Measurements from ENCODE around the gene KCNAB1. TPM values are rescaled to one million over a fixed set of nuclear protein-coding genes. Genes with fewer than 3 reads are reported as not detected.

Gene KCNAB1
- polyA plus RNA-seq, 2 donors, result 0.61 to 1.3 TPM

DNA sequence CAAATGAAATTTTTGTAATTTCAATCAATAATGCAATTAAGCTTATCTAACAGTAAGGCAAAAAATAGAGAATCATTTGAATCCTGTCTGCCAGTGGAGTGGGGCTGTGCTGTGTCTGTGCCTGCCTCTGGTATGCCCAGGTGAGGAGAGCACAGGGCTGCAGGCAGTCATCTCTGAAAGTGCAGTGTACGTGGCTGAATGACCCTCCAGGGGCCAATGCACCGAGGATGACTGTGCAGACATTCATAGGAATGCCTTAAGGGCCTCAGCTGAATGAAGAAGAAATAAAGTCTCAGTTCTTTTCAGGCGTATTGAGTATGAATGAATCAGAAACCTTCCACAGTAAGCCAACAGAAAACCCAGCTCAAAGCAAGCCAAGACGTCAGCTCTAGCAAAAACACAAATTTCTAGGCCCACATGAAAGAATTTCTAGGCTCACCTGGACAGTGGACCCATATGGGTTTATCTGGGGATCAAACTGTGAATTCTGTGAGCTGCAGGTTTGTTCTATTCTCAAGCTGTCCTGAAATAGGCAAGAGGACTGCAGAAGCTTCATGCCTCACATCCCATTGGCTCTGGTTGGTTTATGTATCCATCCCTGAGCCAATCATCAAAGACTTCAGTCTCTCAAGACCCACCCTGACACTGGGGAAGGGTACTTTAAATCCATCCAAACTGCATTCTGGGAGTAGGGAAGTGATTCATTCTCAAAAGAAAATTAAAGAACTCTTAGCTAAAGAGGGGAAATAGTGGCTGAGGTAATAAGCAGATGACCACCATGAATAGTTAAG, 311.2 kb downstream of the KCNAB1 start:
- Histone ChIP-seq H3K36me3 (ENCODE audit: control insufficient read depth in 2 of 2, insufficient read depth in 2 of 2, low read length in 1 of 2) (no peaks in the 10 kb centered on the region), H3K4me1 (ENCODE audit: control insufficient read depth in 2 of 2, insufficient read depth in 2 of 2, low read length in 1 of 2) (peaks cover 0 to 6% of the 10 kb centered on the region in 2 donors), H3K9me3 (ENCODE audit: control insufficient read depth in 2 of 2, insufficient read depth in 1 of 2, low read depth in 1 of 2, low read length in 1 of 2) (no peaks in the 10 kb centered on the region), H3K27me3 (ENCODE audit: control insufficient read depth in 1 of 2, insufficient read depth in 2 of 2, low read length in 2 of 2) (no peaks in the 10 kb centered on the region), H3K27ac (ENCODE audit: low read depth in 2 of 2, low read length in 1 of 2) (no peak overlapping the region), H3K4me3 (ENCODE audit: low read depth in 1 of 2, low read length in 2 of 2) (no peak overlapping the region)
- 47 to 64% methylated on average over 4 of the region's 4 CpGs for WGBS, 2 donors

DNA sequence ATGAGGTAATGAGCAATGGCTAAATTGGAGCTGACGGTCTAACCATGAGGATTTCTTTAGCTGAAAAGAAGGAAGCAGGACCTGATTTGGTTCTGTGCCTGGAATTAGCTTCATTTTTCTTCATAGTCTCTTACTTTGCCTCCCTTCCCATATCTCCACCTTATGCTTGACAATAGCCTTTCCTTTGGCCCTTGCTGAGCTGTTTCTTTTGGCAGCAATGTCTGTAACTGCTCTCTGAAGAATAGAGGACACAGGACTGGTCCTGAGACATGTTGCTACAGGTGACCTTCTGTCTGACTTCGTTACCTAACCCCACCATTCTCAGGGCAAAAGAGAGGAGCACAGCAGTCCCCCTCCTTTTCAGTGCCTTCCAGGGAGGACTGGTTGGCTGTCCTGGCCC, 312.2 kb downstream of the KCNAB1 start:
- Histone ChIP-seq H3K9me3 (ENCODE audit: control insufficient read depth in 2 of 2, insufficient read depth in 1 of 2, low read depth in 1 of 2, low read length in 1 of 2) (no peaks in the 10 kb centered on the region), H3K27ac (ENCODE audit: low read depth in 2 of 2, low read length in 1 of 2) (no peak overlapping the region)
- WGBS, 2 donors, result 40 to 50% methylated on average over 2 of the region's 2 CpGs

DNA sequence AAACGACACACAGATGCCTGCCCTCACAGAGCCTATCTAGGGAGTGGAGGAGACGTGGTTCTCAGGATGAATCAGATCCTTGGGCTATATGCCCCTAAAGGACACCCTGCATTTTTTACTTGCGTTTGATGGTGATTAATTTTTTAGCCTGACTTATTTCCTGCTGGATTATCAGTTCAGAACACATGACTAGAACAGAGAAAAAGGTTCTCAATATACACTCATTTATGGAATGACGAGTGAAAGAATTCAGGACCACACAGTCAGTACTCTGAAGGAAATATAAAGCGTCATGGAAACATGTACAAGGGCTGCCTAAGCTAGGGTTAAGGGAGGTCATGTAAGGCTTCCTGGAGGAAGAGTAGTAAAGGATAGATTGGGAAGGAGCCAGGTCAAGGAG, 312.8 kb downstream of the KCNAB1 start:
- no peaks in the 10 kb centered on the region for H3K36me3 ChIP-seq (ENCODE audit: control insufficient read depth in 2 of 2, insufficient read depth in 2 of 2, low read length in 1 of 2)
- peaks cover 0 to 6% of the 10 kb centered on the region in 2 donors for H3K4me1 ChIP-seq (ENCODE audit: control insufficient read depth in 2 of 2, insufficient read depth in 2 of 2, low read length in 1 of 2)
- H3K4me3 ChIP-seq (ENCODE audit: low read depth in 1 of 2, low read length in 2 of 2), result no peak overlapping the region
- no peak overlapping the region for H3K27ac ChIP-seq (ENCODE audit: low read depth in 2 of 2, low read length in 1 of 2)
- no peaks in the 10 kb centered on the region for H3K9me3 ChIP-seq (ENCODE audit: control insufficient read depth in 2 of 2, insufficient read depth in 1 of 2, low read depth in 1 of 2, low read length in 1 of 2)
- H3K27me3 ChIP-seq (ENCODE audit: control insufficient read depth in 1 of 2, insufficient read depth in 2 of 2, low read length in 2 of 2), result no peaks in the 10 kb centered on the region
- WGBS, 2 donors, result 49 to 52% methylated on average over 5 of the region's 5 CpGs

More for the DNA sequence above, 312.2 kb downstream of the KCNAB1 start:
- Histone ChIP-seq H3K4me3 (ENCODE audit: low read depth in 1 of 2, low read length in 2 of 2) (no peak overlapping the region), H3K27me3 (ENCODE audit: control insufficient read depth in 1 of 2, insufficient read depth in 2 of 2, low read length in 2 of 2) (no peaks in the 10 kb centered on the region), H3K4me1 (ENCODE audit: control insufficient read depth in 2 of 2, insufficient read depth in 2 of 2, low read length in 1 of 2) (peaks cover 0 to 6% of the 10 kb centered on the region in 2 donors), H3K36me3 (ENCODE audit: control insufficient read depth in 2 of 2, insufficient read depth in 2 of 2, low read length in 1 of 2) (no peaks in the 10 kb centered on the region)

DNA sequence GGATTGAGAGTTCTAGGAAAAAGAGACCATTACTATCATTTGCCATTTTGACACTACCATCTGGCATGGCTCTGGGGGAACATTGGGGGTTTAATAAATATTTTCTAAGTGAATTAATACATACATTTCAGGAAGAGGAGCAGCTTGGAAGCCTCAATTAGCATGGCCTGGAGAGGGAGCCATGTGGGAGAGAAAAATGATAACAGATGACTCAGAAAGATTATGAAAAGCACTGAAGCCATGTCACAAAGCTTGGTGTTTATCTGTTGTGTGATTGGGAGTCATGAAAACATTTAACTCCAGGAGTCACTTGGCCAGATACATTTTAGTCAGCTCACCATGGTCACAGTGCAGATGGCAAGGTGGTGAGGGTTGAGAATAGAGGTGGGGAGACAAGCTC, 313.5 kb downstream of the KCNAB1 start:
- Histone ChIP-seq H3K4me1 (ENCODE audit: control insufficient read depth in 2 of 2, insufficient read depth in 2 of 2, low read length in 1 of 2) (peaks cover 0 to 6% of the 10 kb centered on the region in 2 donors), H3K9me3 (ENCODE audit: control insufficient read depth in 2 of 2, insufficient read depth in 1 of 2, low read depth in 1 of 2, low read length in 1 of 2) (no peaks in the 10 kb centered on the region), H3K36me3 (ENCODE audit: control insufficient read depth in 2 of 2, insufficient read depth in 2 of 2, low read length in 1 of 2) (no peaks in the 10 kb centered on the region), H3K27me3 (ENCODE audit: control insufficient read depth in 1 of 2, insufficient read depth in 2 of 2, low read length in 2 of 2) (no peaks in the 10 kb centered on the region), H3K27ac (ENCODE audit: low read depth in 2 of 2, low read length in 1 of 2) (no peak overlapping the region), H3K4me3 (ENCODE audit: low read depth in 1 of 2, low read length in 2 of 2) (no peak overlapping the region)

- no peak overlapping the region for H3K4me3 ChIP-seq (ENCODE audit: low read depth in 1 of 2, low read length in 2 of 2)
- H3K4me1 ChIP-seq (ENCODE audit: control insufficient read depth in 2 of 2, insufficient read depth in 2 of 2, low read length in 1 of 2), result peaks cover 0 to 6% of the 10 kb centered on the region in 2 donors
- H3K9me3 ChIP-seq (ENCODE audit: control insufficient read depth in 2 of 2, insufficient read depth in 1 of 2, low read depth in 1 of 2, low read length in 1 of 2), result no peaks in the 10 kb centered on the region
- H3K27ac ChIP-seq (ENCODE audit: low read depth in 2 of 2, low read length in 1 of 2), result no peak overlapping the region
- WGBS, 2 donors, result 43 to 48% methylated on average over 3 of the region's 3 CpGs
- H3K27me3 ChIP-seq (ENCODE audit: control insufficient read depth in 1 of 2, insufficient read depth in 2 of 2, low read length in 2 of 2), result no peaks in the 10 kb centered on the region
- H3K36me3 ChIP-seq (ENCODE audit: control insufficient read depth in 2 of 2, insufficient read depth in 2 of 2, low read length in 1 of 2), result no peaks in the 10 kb centered on the region
Measured at GRCh38 chr3:156434921-156435320, 314.5 kb downstream of the KCNAB1 start.

GRCh38 chr3:156443079-156443478, 322.7 kb downstream of the KCNAB1 start:
- Histone ChIP-seq H3K4me3 (ENCODE audit: low read depth in 1 of 2, low read length in 2 of 2) (no peak overlapping the region), H3K27me3 (ENCODE audit: control insufficient read depth in 1 of 2, insufficient read depth in 2 of 2, low read length in 2 of 2) (no peaks in the 10 kb centered on the region), H3K27ac (ENCODE audit: low read depth in 2 of 2, low read length in 1 of 2) (no peak overlapping the region), H3K9me3 (ENCODE audit: control insufficient read depth in 2 of 2, insufficient read depth in 1 of 2, low read depth in 1 of 2, low read length in 1 of 2) (no peaks in the 10 kb centered on the region), H3K4me1 (ENCODE audit: control insufficient read depth in 2 of 2, insufficient read depth in 2 of 2, low read length in 1 of 2) (no peaks in the 10 kb centered on the region), H3K36me3 (ENCODE audit: control insufficient read depth in 2 of 2, insufficient read depth in 2 of 2, low read length in 1 of 2) (no peaks in the 10 kb centered on the region)
- WGBS, 2 donors, result 83 to 86% methylated on average over 5 of the region's 5 CpGs

- WGBS, 2 donors, result 91 to 93% methylated on average over 10 of the region's 10 CpGs
- Histone ChIP-seq H3K9me3 (ENCODE audit: control insufficient read depth in 2 of 2, insufficient read depth in 1 of 2, low read depth in 1 of 2, low read length in 1 of 2) (no peaks in the 10 kb centered on the region), H3K36me3 (ENCODE audit: control insufficient read depth in 2 of 2, insufficient read depth in 2 of 2, low read length in 1 of 2) (no peaks in the 10 kb centered on the region), H3K4me3 (ENCODE audit: low read depth in 1 of 2, low read length in 2 of 2) (no peak overlapping the region), H3K27me3 (ENCODE audit: control insufficient read depth in 1 of 2, insufficient read depth in 2 of 2, low read length in 2 of 2) (no peaks in the 10 kb centered on the region), H3K4me1 (ENCODE audit: control insufficient read depth in 2 of 2, insufficient read depth in 2 of 2, low read length in 1 of 2) (no peaks in the 10 kb centered on the region), H3K27ac (ENCODE audit: low read depth in 2 of 2, low read length in 1 of 2) (no peak overlapping the region)
Measured at GRCh38 chr3:156445117-156446090, 325.0 kb downstream of the KCNAB1 start.

GRCh38 chr3:156448300-156448699, 327.9 kb downstream of the KCNAB1 start:
- no peaks in the 10 kb centered on the region for H3K36me3 ChIP-seq (ENCODE audit: control insufficient read depth in 2 of 2, insufficient read depth in 2 of 2, low read length in 1 of 2)
- 62 to 74% methylated on average over 1 of the region's 1 CpG for WGBS, 2 donors
- H3K4me3 ChIP-seq (ENCODE audit: low read depth in 1 of 2, low read length in 2 of 2), result no peak overlapping the region
- H3K27me3 ChIP-seq (ENCODE audit: control insufficient read depth in 1 of 2, insufficient read depth in 2 of 2, low read length in 2 of 2), result no peaks in the 10 kb centered on the region
- no peaks in the 10 kb centered on the region for H3K9me3 ChIP-seq (ENCODE audit: control insufficient read depth in 2 of 2, insufficient read depth in 1 of 2, low read depth in 1 of 2, low read length in 1 of 2)
- H3K27ac ChIP-seq (ENCODE audit: low read depth in 2 of 2, low read length in 1 of 2), result no peak overlapping the region
- H3K4me1 ChIP-seq (ENCODE audit: control insufficient read depth in 2 of 2, insufficient read depth in 2 of 2, low read length in 1 of 2), result no peaks in the 10 kb centered on the region

DNA sequence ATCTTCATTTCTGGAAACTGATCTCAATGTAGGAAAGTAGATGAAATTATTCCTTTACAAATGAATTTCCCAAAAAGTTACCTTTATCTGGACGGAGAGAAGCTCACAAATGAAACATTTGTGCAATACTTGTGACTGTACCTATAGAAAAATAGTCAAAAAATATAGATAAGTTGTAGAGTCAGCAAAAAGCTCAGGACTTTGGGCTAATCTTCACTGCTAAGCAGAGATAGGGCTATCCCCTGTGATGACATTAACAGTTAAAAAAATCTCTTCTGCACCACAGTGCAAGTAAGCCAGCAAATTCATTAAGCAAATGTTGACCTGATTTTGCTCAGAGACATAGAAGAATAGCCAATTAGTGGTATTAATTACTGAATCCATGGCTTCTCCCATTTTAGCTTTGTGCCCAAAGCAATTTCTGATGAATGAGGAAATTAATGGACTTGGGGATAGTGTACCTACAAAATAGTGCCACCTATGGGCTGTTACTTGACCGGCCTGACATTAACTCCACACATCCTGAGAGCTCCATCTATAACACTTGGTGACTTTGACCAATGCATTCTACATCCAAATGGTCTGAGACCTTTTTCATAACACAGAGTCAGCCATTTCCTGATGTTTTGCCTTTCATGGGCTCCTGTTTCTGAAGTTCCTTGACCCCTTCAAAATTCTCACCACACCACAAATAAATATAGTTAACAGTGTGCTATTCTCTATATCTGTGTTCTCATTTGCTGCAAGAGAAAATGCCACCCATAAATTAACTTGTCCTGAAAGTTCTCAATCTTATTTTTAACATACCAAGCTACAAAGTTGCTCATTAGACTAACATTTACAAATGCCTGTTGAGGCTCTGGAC, 329.6 kb downstream of the KCNAB1 start:
- Histone ChIP-seq H3K9me3 (ENCODE audit: control insufficient read depth in 2 of 2, insufficient read depth in 1 of 2, low read depth in 1 of 2, low read length in 1 of 2) (no peaks in the 10 kb centered on the region), H3K4me1 (ENCODE audit: control insufficient read depth in 2 of 2, insufficient read depth in 2 of 2, low read length in 1 of 2) (no peaks in the 10 kb centered on the region), H3K4me3 (ENCODE audit: low read depth in 1 of 2, low read length in 2 of 2) (no peak overlapping the region), H3K36me3 (ENCODE audit: control insufficient read depth in 2 of 2, insufficient read depth in 2 of 2, low read length in 1 of 2) (no peaks in the 10 kb centered on the region), H3K27ac (ENCODE audit: low read depth in 2 of 2, low read length in 1 of 2) (no peak overlapping the region), H3K27me3 (ENCODE audit: control insufficient read depth in 1 of 2, insufficient read depth in 2 of 2, low read length in 2 of 2) (no peaks in the 10 kb centered on the region)
- 57 to 69% methylated on average over 2 of the region's 2 CpGs for WGBS, 2 donors

Data from esophagus (tissue), 2 donors.